ENCODE data around the gene SERGEF.
"Not testable (repeated sequence)": the region's sequence is repeated elsewhere in the genome, so short reads cannot be mapped to it uniquely, and the experiment has no call there.

SERGEF gene

GRCh38 chr11:17898782-17899181 lies 114.1 kb downstream of the SERGEF start:
- no peak for DNase-seq

GRCh38 chr11:17898071-17898470 lies 114.8 kb downstream of the SERGEF start:
- DNase-seq: no peak

- DNase-seq: no peak
Observed at GRCh38 chr11:17897495-17897894, 115.4 kb downstream of the SERGEF start.

- DNase-seq: not testable (repeated sequence)
Observed at GRCh38 chr11:17896496-17897151, 116.2 kb downstream of the SERGEF start.

GRCh38 chr11:17894929-17895658 lies 117.8 kb downstream of the SERGEF start:
- DNase-seq: no peak

GRCh38 chr11:17892409-17892808 lies 120.4 kb downstream of the SERGEF start:
- DNase-seq: no peak

GRCh38 chr11:17890325-17890724 lies 122.5 kb downstream of the SERGEF start:
- DNase-seq: no peak

- no peak for DNase-seq
Observed at GRCh38 chr11:17887779-17888178, 125.1 kb downstream of the SERGEF start.

GRCh38 chr11:17883946-17884345 lies 128.9 kb downstream of the SERGEF start:
- DNase-seq: no peak

- no peak for DNase-seq
Observed at GRCh38 chr11:17883057-17883456, 129.8 kb downstream of the SERGEF start.

GRCh38 chr11:17878743-17879142 lies 134.1 kb downstream of the SERGEF start:
- no peak for DNase-seq

GRCh38 chr11:17877886-17878285 lies 135.0 kb downstream of the SERGEF start:
- DNase-seq: no peak

- DNase-seq: no peak
Observed at GRCh38 chr11:17876827-17877226, 136.0 kb downstream of the SERGEF start.

- DNase-seq: no peak
Observed at GRCh38 chr11:17875891-17876290, 137.0 kb downstream of the SERGEF start.

- DNase-seq: no peak
Observed at GRCh38 chr11:17873586-17873985, 139.3 kb downstream of the SERGEF start.

- DNase-seq: not testable (repeated sequence)
Observed at GRCh38 chr11:17868398-17868797, 144.4 kb downstream of the SERGEF start.

GRCh38 chr11:17867341-17867740 lies 145.5 kb downstream of the SERGEF start:
- no peak for DNase-seq

- DNase-seq: peak; percentile 52
Observed at GRCh38 chr11:17865765-17866428, 146.9 kb downstream of the SERGEF start.

GRCh38 chr11:17864478-17864941 lies 148.3 kb downstream of the SERGEF start:
- DNase-seq: peak; percentile 85

- DNase-seq: no peak
Observed at GRCh38 chr11:17861036-17861755, 151.7 kb downstream of the SERGEF start.

GRCh38 chr11:17859552-17859951 lies 153.3 kb downstream of the SERGEF start:
- DNase-seq: no peak

- DNase-seq: no peak
Observed at GRCh38 chr11:17855531-17856290, 157.1 kb downstream of the SERGEF start.

Data from DMS79 (cell line).